GM12891 (cell line): ENCODE results near the gene SCN4B.

Experiments used
- DNase-seq: peaks from one replicate; pipeline ENCODE4 v3.0.0; 2011; ENCODE audit warnings: low spot score; ENCODE audit not compliant: insufficient read length
- FAIRE-seq: peaks from 2 replicates; lab custom pipeline; 2011; peaks lifted over from hg19 to GRCh38; lab: Jason Lieb, UNC
- PAX5 ChIP-seq: IDR thresholded peaks from 2 replicates; pipeline ENCODE4 v1.6.1; 2011; ENCODE audit warnings: low read length, moderate library complexity, mild to moderate bottlenecking; ENCODE audit not compliant: insufficient read depth, severe bottlenecking
- POLR2A ChIP-seq: IDR thresholded peaks from 2 replicates; pipeline ENCODE4 v1.6.1; 2011; ENCODE audit warnings: low read depth, low read length, control low read depth
- POLR2AphosphoS5 ChIP-seq: IDR thresholded peaks from 2 replicates; pipeline ENCODE4 v1.6.1; 2011; ENCODE audit warnings: low read depth, low read length, control low read depth
- POU2F2 ChIP-seq: IDR thresholded peaks from 2 replicates; pipeline ENCODE4 v1.6.1; 2011; ENCODE audit warnings: low read depth, mild to moderate bottlenecking, control low read depth, low read length, moderate library complexity
- SPI1 ChIP-seq: IDR thresholded peaks from 2 replicates; pipeline ENCODE4 v1.6.1; 2011; ENCODE audit warnings: low read depth, low read length, control low read depth
- TAF1 ChIP-seq: IDR thresholded peaks from 2 replicates; pipeline ENCODE4 v1.6.1; 2011; ENCODE audit warnings: low read depth, low read length, control low read depth

SCN4B gene

DNA sequence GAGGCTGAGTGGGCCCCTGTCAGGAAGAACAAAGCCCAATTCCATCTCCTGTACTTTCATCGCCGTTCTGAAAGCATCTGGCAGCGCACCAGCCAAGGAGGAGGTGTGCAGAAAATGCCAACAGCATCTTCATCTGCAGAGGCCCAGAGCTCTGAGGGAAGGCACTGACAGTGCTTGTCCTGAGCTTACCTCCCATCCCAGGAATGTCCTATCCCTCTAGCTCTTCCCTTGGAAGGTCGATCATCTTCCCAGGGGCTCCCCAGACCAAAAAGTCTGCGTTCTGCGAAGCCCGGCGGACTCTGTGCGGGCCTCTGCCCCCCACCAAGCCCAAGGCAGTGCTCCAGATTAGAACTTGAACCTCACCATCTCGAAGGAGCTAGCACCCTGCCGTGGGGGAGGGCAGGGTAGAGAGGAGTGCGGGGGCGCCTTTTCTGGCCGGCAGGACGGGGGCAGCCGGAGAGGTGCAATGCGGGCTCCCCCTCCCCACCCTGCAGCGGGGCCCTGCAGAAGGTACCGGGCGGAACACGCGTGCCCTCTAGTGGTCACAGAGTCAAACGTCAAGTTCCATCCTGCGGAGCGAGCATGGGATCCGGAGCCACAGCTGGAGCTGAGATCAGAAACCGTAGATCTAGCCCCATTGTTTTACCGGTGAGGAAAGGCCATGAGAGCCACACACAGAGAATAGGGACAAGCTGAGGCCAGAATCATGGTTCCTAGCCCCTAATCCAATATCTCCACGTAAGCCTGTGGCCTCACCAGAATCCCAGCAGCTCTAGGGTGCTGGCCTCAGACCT lies 18.8 kb upstream of the SCN4B start:
- peak; percentile 81 for DNase-seq
- TF ChIP-seq POU2F2, result no peak
- no peak for TF ChIP-seq TAF1
- no peak for TF ChIP-seq SPI1
- no peak for TF ChIP-seq PAX5
- TF ChIP-seq POLR2AphosphoS5, result no peak
- TF ChIP-seq POLR2A, result no peak
- peak; percentile 91 for FAIRE-seq

- TF ChIP-seq TAF1 (no peak), POU2F2 (no peak), POLR2AphosphoS5 (no peak), SPI1 (no peak), PAX5 (no peak), POLR2A (no peak)
- DNase-seq, result no peak
- FAIRE-seq, result no peak
Measured at GRCh38 chr11:118170882-118171268, 18.3 kb upstream of the SCN4B start.

DNA sequence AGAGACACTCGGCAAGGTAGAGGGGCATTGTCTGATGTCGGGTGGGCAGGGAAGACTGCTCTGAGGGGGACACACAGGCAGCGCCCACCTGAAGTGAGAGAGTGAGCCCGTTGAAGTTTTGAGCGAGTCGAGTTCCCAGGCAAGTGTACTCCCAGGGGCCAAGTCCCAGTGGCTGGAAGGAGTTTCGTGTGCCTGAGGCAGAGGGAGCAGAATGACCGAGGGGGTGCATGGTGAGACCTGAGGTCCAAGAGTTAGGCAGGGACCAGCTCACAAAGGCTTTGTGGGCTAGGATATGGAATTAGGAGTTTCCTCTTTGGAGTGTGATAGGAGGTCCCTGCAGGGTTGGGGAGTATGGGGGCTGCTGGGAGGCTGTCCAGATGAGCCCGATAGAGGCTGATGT lies 17.6 kb upstream of the SCN4B start:
- DNase-seq, result no peak
- FAIRE-seq, result no peak
- TF ChIP-seq PAX5, result no peak
- no peak for TF ChIP-seq TAF1
- TF ChIP-seq POLR2AphosphoS5, result no peak
- no peak for TF ChIP-seq POLR2A
- TF ChIP-seq POU2F2, result no peak
- TF ChIP-seq SPI1, result no peak

- TF ChIP-seq POLR2A, result no peak
- TF ChIP-seq SPI1, result no peak
- TF ChIP-seq PAX5, result no peak
- TF ChIP-seq POLR2AphosphoS5, result no peak
- TF ChIP-seq POU2F2, result no peak
- no peak for TF ChIP-seq TAF1
- DNase-seq (no peak), FAIRE-seq (no peak)
Measured at GRCh38 chr11:118169300-118170140, 16.9 kb upstream of the SCN4B start.

DNA sequence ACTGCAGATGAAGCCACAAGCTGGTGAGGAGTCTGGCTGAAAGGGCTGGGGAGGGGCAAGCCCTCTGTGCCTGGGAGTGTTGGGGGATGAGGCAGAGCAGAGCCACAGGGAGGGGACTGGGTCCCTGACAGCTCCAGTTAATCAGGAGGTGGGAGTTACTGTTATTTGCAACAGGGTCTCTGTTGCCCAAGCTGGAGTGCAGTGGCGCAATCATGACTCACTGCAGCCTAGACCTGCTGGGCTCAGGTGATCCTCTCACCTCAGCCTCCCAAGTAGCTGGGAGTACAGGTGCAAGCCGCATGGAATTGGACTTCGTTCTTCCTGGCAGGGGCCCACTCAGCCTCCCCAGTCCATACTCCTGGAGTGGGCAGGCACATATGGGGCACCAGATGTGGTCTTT lies 16.1 kb upstream of the SCN4B start:
- TF ChIP-seq POLR2AphosphoS5 (no peak), POU2F2 (no peak), TAF1 (no peak), PAX5 (no peak), POLR2A (no peak), SPI1 (no peak)
- DNase-seq (no peak), FAIRE-seq (no peak)

DNA sequence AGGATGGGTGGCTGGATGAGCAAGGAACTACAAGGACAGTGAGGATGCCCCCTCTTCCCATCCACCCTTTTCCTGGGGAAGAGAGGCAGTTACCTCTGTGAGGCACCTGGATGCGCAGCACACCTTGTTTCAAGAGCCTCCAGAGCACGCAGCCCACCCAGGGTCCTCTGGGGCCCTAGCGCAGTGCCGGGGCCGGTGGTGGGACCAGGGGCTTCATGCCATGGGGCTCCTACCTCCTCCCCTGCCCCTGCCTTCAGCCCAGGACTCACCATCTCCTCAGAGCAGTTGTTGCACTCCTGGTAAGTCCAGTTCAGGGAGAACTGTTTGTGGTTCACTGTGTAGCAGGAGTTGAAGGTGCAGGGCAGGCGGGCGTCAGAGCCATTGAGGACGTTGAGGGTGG lies 15.7 kb upstream of the SCN4B start:
- no peak for DNase-seq
- TF ChIP-seq PAX5 (no peak), POLR2AphosphoS5 (no peak), TAF1 (no peak), SPI1 (no peak), POLR2A (no peak), POU2F2 (no peak)
- FAIRE-seq, result no peak

GRCh38 chr11:118167906-118168305 lies 15.3 kb upstream of the SCN4B start:
- no peak for FAIRE-seq
- DNase-seq, result no peak
- TF ChIP-seq PAX5, result no peak
- TF ChIP-seq SPI1, result no peak
- no peak for TF ChIP-seq POLR2A
- TF ChIP-seq POU2F2, result no peak
- no peak for TF ChIP-seq POLR2AphosphoS5
- no peak for TF ChIP-seq TAF1

DNA sequence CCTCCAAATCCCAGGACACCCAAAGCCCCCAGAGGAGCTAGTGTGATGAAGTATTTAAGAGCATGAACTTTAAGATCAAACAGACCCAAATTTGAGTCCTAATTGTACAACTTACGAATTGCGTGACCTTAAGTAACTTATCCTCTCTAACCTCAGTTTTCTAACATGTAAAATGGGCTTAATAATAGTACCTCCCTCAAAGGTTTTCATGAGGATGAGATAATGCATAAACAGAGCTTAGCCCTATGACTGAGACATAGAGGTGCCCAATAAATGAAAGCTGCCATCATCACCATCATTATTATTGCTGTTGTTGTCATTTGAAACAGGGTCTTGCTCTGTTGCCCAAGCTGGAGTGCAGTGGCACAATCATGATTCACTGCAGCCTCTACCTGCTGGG lies 14.6 kb upstream of the SCN4B start:
- TF ChIP-seq POLR2AphosphoS5, result no peak
- no peak for TF ChIP-seq POU2F2
- TF ChIP-seq PAX5, result no peak
- no peak for TF ChIP-seq POLR2A
- TF ChIP-seq SPI1, result no peak
- TF ChIP-seq TAF1, result no peak
- FAIRE-seq (no peak), DNase-seq (no peak)

GRCh38 chr11:118166641-118167040 lies 14.0 kb upstream of the SCN4B start:
- DNase-seq (no peak), FAIRE-seq (no peak)
- no peak for TF ChIP-seq POU2F2
- no peak for TF ChIP-seq PAX5
- no peak for TF ChIP-seq TAF1
- TF ChIP-seq SPI1, result no peak
- no peak for TF ChIP-seq POLR2AphosphoS5
- TF ChIP-seq POLR2A, result no peak

DNA sequence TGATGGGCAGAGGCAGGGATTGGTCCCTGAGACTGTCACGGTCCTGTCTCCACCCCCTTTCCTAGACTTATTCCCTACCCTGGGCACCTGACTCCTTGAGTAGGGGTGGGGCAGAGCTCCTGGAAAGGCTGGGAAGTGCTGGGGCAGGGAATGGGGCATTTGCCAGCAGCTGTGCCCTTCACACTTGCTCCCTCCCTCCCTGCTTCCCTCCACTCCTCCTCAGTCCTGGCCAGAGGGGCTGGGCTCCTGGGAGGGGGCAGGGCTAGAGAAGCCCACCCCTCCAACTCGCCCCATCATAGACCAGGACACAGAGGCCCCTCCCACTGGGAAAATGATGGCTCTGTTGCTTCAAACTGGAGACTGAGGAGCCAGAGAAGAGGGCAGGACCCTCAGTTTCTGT lies 12.3 kb upstream of the SCN4B start:
- FAIRE-seq (no peak), DNase-seq (no peak)
- no peak for TF ChIP-seq SPI1
- no peak for TF ChIP-seq PAX5
- TF ChIP-seq POLR2A, result no peak
- TF ChIP-seq POU2F2, result no peak
- no peak for TF ChIP-seq POLR2AphosphoS5
- no peak for TF ChIP-seq TAF1
